Measurements from ENCODE around the gene ALDH16A1. TPM values are rescaled to one million over a fixed set of nuclear protein-coding genes. Genes with fewer than 3 reads are reported as not detected.
"Not testable (repeated sequence)": the region's sequence is repeated elsewhere in the genome, so short reads cannot be mapped to it uniquely, and the experiment has no call there.

The ALDH16A1 gene
- total RNA-seq, 1 experiment from 2014 or later = 11.0 TPM

GRCh38 chr19:49461130-49461529, 8.1 kb downstream of the ALDH16A1 start:
- H3K27ac ChIP-seq; H3K4me3 ChIP-seq; H3K36me3 ChIP-seq; H3K27me3 ChIP-seq; DNase-seq; H3K9me3 ChIP-seq (replicated peaks); H3K4me1 ChIP-seq: not testable (repeated sequence)

GRCh38 chr19:49461656-49462055, 8.6 kb downstream of the ALDH16A1 start:
- no peaks in the 10 kb centered on the region for H3K9me3 ChIP-seq (replicated peaks)
- no peaks in the 10 kb centered on the region for H3K36me3 ChIP-seq
- no peak overlapping the region for H3K27ac ChIP-seq
- H3K27me3 ChIP-seq = no peaks in the 10 kb centered on the region
- no peak overlapping the region for H3K4me3 ChIP-seq
- no peaks in the 10 kb centered on the region for H3K4me1 ChIP-seq
- no peak for DNase-seq

- Histone ChIP-seq H3K27me3 (no peaks in the 10 kb centered on the region), H3K36me3 (no peaks in the 10 kb centered on the region), H3K4me1 (no peaks in the 10 kb centered on the region), H3K27ac (no peak overlapping the region), H3K4me3 (no peak overlapping the region), H3K9me3 (replicated peaks) (no peaks in the 10 kb centered on the region)
- no peak for DNase-seq
Measured at GRCh38 chr19:49462492-49462891, 9.5 kb downstream of the ALDH16A1 start.

GRCh38 chr19:49463960-49464740, 11.1 kb downstream of the ALDH16A1 start:
- Histone ChIP-seq H3K4me3 (no peak overlapping the region), H3K9me3 (replicated peaks) (no peaks in the 10 kb centered on the region), H3K27ac (no peak overlapping the region), H3K4me1 (peaks cover 5% of the 10 kb centered on the region; the same call in 1 of the 2 replicates), H3K36me3 (no peaks in the 10 kb centered on the region), H3K27me3 (no peaks in the 10 kb centered on the region)
- DNase-seq = no peak

- peaks cover 9% of the 10 kb centered on the region; the same call in 1 of the 2 replicates for H3K4me1 ChIP-seq
- no peaks in the 10 kb centered on the region for H3K9me3 ChIP-seq (replicated peaks)
- H3K4me3 ChIP-seq = no peak overlapping the region
- H3K27ac ChIP-seq = no peak overlapping the region
- H3K27me3 ChIP-seq = no peaks in the 10 kb centered on the region
- no peaks in the 10 kb centered on the region for H3K36me3 ChIP-seq
- no peak for DNase-seq
Measured at GRCh38 chr19:49465371-49465770, 12.3 kb downstream of the ALDH16A1 start.

- Histone ChIP-seq H3K4me3 (no peak overlapping the region), H3K27me3 (no peaks in the 10 kb centered on the region), H3K4me1 (peaks cover 9% of the 10 kb centered on the region; the same call in 1 of the 2 replicates), H3K9me3 (replicated peaks) (no peaks in the 10 kb centered on the region), H3K27ac (no peak overlapping the region), H3K36me3 (no peaks in the 10 kb centered on the region)
- no peak for DNase-seq
Measured at GRCh38 chr19:49468199-49468598, 15.2 kb downstream of the ALDH16A1 start.

GRCh38 chr19:49468746-49469447, 15.9 kb downstream of the ALDH16A1 start:
- peaks cover 9% of the 10 kb centered on the region; the same call in 1 of the 2 replicates for H3K4me1 ChIP-seq
- no peak overlapping the region for H3K4me3 ChIP-seq
- H3K36me3 ChIP-seq = no peaks in the 10 kb centered on the region
- H3K9me3 ChIP-seq (replicated peaks) = no peaks in the 10 kb centered on the region
- no peaks in the 10 kb centered on the region for H3K27me3 ChIP-seq
- DNase-seq = peak; percentile 85 to 88
- H3K27ac ChIP-seq = no peak overlapping the region

- no peak for DNase-seq
- Histone ChIP-seq H3K27me3 (no peaks in the 10 kb centered on the region), H3K4me1 (peaks cover 9% of the 10 kb centered on the region; the same call in 1 of the 2 replicates), H3K4me3 (no peak overlapping the region), H3K27ac (no peak overlapping the region), H3K9me3 (replicated peaks) (no peaks in the 10 kb centered on the region), H3K36me3 (no peaks in the 10 kb centered on the region)
Measured at GRCh38 chr19:49469828-49470614, 17.0 kb downstream of the ALDH16A1 start.

GRCh38 chr19:49470615-49470978, 17.6 kb downstream of the ALDH16A1 start:
- H3K4me1 ChIP-seq = peaks cover 9% of the 10 kb centered on the region; the same call in 1 of the 2 replicates
- no peak overlapping the region for H3K27ac ChIP-seq
- H3K4me3 ChIP-seq = no peak overlapping the region
- H3K27me3 ChIP-seq = no peaks in the 10 kb centered on the region
- no peaks in the 10 kb centered on the region for H3K9me3 ChIP-seq (replicated peaks)
- DNase-seq = no peak
- H3K36me3 ChIP-seq = no peaks in the 10 kb centered on the region

- Histone ChIP-seq H3K36me3 (no peaks in the 10 kb centered on the region), H3K4me3 (no peak overlapping the region), H3K9me3 (replicated peaks) (no peaks in the 10 kb centered on the region), H3K27me3 (no peaks in the 10 kb centered on the region), H3K27ac (no peak overlapping the region), H3K4me1 (peaks cover 9% of the 10 kb centered on the region; the same call in 1 of the 2 replicates)
- no peak for DNase-seq
Measured at GRCh38 chr19:49472936-49473335, 19.9 kb downstream of the ALDH16A1 start.

GRCh38 chr19:49473501-49473867, 20.5 kb downstream of the ALDH16A1 start:
- H3K4me1 ChIP-seq; H3K27me3 ChIP-seq; H3K36me3 ChIP-seq; H3K27ac ChIP-seq; H3K9me3 ChIP-seq (replicated peaks); DNase-seq: not testable (repeated sequence)
- H3K4me3 ChIP-seq = peak overlapping the region; percentile 59

GRCh38 chr19:49473868-49474541, 21.0 kb downstream of the ALDH16A1 start, which contains the start of gene FLT3LG:
FLT3LG (plus strand) TSS chr19:49474215; CDS start chr19:49474640, 425 bp downstream.
- no peaks in the 10 kb centered on the region for H3K36me3 ChIP-seq
- H3K4me1 ChIP-seq = peaks cover 5% of the 10 kb centered on the region; the same call in 1 of the 2 replicates
- no peaks in the 10 kb centered on the region for H3K9me3 ChIP-seq (replicated peaks)
- no peak within 1 kb of the TSS for H3K27ac ChIP-seq
- H3K27me3 ChIP-seq = no peaks in the 10 kb centered on the region
- peak within 1 kb of the TSS; percentile 59 for H3K4me3 ChIP-seq
- DNase-seq = peak; percentile 67 to 82

- Histone ChIP-seq H3K27me3 (no peaks in the 10 kb centered on the region), H3K27ac (no peak overlapping the region), H3K36me3 (no peaks in the 10 kb centered on the region), H3K9me3 (replicated peaks) (no peaks in the 10 kb centered on the region), H3K4me1 (peaks cover 3% of the 10 kb centered on the region; the same call in 1 of the 2 replicates), H3K4me3 (peak overlapping the region; percentile 59)
- DNase-seq = no peak
Measured at GRCh38 chr19:49474542-49474924, 21.5 kb downstream of the ALDH16A1 start.

- Histone ChIP-seq H3K27me3 (no peaks in the 10 kb centered on the region), H3K4me3 (no peak overlapping the region), H3K36me3 (no peaks in the 10 kb centered on the region), H3K9me3 (replicated peaks) (no peaks in the 10 kb centered on the region), H3K27ac (no peak overlapping the region), H3K4me1 (no peaks in the 10 kb centered on the region)
- no peak for DNase-seq
Measured at GRCh38 chr19:49475191-49475917, 22.3 kb downstream of the ALDH16A1 start.

Measured in SJCRH30 (cell line).